Activated CD8-positive, alpha-beta memory T cell treated with anti-CD3 and anti-CD28 coated beads for 36 hours (primary cell): ENCODE data around the gene GRIN2A. TPM values are rescaled to one million over a fixed set of nuclear protein-coding genes. Genes with fewer than 3 reads are reported as not detected.

ENCODE experiments used
- CTCF ChIA-PET: fragments of 350-600 bp; sonication (Branson Sonifier 250); formaldehyde crosslinking; loops from one replicate; lab custom pipeline; 2021; ENCODE audit warnings: antibody characterized with exemption; lab: Charles Lee
- POLR2A ChIA-PET: fragments of 350-600 bp; sonication (Branson Sonifier 250); formaldehyde crosslinking; loops from one replicate; lab custom pipeline; 2021; ENCODE audit warnings: antibody characterized with exemption; lab: Charles Lee
- total RNA-seq, 2 experiments: library from RNA; stranded (reverse); gene quantifications; one replicate each; pipeline ENCODE4 v1.2.3, GENCODE V29; 2021

Gene GRIN2A
- total RNA-seq, 2 experiments from 2014 or later: not detected

DNA sequence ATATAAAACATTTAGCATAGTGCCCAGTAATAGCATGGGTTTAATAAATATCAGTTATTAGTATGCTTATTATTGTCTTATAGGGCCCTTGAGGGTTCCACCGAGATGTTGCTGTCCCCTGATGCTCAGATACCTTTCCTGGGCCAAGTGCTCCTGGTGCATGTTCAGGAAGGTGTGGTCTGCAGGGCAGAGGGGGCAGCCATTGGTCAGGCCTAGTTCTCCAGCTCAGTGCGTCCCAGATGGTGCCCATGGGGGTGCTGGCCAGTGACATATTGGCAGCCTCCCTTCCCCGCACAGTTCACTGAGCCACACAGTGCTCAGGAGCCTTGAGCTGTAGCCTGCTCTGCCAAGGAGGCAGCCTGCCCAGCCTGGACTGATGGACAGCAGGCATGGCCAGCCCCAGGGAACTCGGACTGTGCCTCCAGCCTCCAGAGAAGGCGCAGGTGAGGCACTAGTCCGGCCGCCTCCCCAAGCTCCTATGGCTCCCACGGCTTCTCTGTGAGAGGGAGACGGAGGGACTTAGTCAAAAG, 7.7 kb upstream of the GRIN2A start:
- POLR2A ChIA-PET: no interaction called here
- CTCF ChIA-PET: no interaction called here

DNA sequence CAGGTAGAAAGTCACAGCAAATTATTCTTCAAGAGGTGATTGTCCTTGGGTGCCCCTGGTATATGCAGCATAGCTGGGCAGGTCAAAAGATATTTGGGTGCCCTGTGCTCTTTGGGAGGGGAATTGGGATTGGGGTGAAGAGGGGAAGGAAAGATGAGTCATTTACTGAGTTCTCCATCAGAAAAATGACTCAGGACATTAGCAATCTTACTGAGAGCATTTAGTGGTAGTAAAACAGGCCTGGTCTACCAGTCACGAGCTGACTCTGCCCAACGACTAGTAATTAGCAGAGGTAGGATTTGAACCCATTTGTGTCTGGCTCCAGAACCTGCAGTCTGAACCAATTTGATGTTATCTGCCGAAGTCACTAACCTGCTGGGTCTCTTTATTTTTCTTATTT, 6.0 kb upstream of the GRIN2A start:
- CTCF ChIA-PET: no interaction called here

DNA sequence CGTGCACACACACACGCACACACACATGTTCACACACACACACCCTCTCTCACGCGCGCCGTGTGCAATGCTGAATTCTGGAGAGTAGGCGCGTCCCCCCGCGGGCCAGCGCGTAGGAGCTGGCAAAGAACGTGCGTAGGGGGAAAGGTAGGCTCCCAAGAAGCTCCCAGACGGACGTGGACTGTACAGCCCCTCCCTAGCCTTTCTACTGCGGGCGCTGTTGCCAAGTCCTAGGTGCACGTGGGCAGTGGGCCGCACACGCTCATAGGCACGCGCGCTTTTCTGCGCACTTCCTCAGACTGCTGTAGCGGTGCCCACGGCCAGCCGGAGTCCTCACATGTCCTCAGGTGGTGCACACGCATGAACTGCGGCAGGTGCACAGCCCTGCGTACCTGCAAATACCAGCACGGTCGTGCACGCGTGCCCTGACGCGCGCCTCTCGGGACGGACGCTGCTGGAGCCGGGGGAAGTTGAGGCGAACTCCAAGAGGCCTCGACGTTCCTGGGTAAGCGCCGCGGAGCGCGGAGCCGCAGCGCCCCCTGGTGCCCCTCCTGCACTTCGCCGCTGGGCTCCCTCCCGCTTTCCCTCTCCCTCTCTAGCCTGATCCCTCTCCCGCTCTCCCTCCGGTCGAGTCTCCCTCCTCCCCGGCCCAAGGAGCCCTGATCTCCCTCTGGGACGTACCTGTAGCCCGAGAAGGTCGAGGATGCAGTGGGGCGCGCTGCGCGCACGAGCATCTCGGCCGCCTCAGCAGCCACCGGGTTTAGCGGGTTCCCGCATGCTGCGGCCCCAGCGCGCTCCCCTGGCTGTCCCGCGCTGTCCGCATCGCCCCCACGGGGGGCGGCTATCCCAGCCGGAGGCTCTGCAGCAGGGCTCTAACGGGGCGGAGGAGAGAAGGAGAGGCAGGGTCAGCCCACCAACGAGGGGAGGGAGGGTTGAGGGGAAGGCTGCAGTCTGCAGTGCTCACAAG, 749 bp downstream of the GRIN2A start:
- ChIA-PET CTCF (no interaction called here), POLR2A (no interaction called here)

More for the DNA sequence above, 6.0 kb upstream of the GRIN2A start:
- POLR2A ChIA-PET: no interaction called here

DNA sequence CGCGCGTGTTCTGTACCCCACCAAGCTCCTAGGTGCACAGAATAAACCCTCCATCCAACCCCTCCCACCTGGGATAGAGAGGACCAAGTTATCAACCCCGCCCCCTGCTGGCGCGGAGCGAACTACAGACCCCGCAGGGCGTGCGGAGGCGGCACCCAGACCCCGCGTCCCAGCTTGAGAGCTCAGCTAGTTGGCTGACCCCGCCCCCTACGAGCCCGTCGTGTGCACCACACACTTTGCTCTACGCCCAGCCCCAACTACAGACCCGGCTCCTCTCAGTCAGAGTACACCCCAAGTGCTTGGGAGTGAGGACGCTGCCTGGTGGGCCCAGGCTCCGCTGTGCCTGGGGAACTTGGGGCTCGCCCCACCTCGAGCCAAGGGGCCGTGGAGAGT, 1.5 kb downstream of the GRIN2A start:
- CTCF ChIA-PET: no interaction called here
- POLR2A ChIA-PET: no interaction called here

DNA sequence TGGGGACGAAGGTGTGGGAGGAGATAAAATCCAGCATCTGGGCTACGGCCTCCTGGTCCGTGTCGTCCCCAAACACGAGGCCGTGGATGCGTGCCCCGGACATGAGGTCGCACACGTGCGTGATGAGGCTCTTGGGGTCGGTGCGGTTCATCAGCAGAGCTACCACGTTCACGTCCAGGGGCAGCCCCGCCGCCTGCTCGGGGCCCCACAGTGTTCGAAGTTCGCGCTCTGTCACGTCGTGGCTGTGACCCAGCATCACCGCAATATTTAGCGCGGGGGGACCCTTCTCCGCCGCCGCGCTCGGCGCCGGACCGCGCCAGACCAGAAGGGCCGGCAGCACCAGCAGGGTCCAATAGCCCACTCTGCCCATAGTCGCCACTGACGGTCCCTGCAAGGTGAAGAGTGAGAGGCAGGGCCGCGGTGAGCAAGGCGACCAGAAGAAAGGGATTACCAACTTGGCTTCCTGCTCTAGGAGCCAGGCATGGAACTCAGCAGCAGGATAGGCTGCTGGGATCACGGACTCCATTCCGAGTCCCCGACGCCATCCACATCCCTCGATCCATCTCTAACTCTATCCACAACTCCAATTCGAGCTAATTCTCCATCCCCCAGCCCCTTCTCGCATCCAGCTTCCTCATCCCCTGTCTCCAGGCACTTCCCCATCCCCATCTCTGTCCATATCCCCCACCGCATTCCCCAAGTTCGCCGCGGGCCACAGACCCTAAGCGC, 2.0 kb downstream of the GRIN2A start:
- POLR2A ChIA-PET: no interaction called here
- CTCF ChIA-PET: no interaction called here

DNA sequence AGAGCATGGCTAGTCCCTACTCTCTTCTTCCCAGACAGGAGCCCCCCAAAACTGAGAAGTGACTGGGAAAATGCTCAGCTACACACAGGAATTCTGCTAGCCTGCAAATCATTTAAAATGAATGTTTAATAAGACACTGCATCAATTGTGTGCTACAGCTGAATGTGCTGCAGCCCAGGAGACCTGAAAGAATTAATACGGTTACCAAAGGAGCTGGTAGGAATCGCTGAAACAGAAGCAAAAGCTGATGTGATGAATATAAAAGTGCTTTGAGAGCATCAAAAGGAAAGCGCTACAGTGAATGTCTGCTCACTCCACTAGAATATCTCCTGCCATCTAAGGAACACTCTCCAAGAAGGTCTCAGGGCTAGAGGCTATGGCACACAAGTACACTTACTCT, 3.7 kb downstream of the GRIN2A start:
- ChIA-PET POLR2A (no interaction called here), CTCF (no interaction called here)

DNA sequence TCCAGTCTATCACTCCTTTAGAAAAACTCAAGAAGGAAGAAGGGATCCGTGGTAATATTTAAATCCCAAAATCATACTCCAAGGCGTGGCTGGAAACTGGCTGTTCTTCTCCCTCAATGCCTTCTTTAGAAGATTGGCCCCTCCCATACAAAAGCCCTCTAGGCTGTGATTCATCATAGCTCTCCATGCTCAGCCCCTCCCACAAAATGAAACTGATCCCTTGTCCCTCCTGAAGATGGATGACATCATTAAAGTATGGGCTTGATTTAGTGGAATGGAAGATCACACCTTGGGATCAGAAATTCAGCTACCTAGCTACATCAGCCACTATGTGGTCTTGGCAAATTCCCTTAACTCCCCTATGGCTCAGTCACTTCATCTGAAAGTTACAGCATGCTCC, 4.1 kb downstream of the GRIN2A start:
- ChIA-PET POLR2A (no interaction called here), CTCF (no interaction called here)

DNA sequence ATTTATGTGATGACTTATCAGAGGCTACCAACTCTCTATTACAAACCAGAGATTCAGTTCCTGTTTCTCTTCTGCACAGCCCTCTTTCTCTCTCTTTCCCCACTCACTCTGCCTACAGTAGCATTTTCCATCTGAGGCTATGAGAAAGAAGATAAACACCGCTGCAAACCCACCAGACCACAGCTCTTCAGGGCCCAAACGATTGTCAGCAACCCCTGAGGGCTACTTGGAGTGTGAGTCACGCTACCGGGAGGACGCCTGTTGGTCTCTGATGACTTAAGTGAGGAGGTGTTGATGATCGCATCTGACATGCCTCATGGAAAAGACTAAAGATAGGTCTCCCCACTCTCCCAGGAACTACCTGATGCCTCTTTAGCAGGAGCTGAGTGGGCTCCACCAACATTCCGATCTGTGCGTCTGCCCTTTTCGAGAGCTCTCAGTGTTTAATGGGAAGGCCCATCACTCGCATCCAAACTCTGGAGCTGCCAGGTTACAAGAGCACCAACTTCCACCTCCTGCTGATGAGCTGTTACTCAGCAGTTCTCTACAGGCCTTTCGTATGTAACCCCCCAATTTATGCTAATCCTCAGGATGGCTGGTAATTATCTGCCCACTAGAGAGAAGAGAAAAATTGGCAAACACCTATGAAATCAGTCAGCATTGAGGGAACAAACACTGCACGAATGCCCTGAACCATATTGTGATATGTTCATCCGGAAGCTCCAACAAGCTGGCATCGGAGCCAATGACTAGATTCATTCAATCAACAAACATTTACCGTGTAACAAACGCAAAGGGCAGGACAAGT, 9.2 kb downstream of the GRIN2A start:
- ChIA-PET CTCF (no interaction called here), POLR2A (no interaction called here)

DNA sequence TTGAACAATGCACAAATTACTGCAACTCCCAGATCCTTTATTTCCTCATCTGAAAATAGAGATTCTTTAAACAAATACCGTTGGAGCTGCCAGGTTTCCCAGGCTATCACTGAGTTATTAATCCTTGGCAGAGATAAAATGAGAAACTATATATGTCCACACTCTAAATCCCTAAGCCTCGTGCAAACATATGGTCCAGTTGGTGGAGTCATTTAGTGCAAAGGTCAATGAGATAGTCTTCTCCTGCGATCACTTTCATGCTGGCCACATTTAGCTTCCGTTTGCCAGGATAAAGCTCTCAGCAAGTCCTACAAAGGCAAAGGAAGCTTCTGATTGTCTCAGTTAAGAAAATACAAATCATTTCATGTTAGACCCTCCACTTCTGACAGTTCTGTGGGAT, 11.0 kb downstream of the GRIN2A start:
- POLR2A ChIA-PET: no interaction called here
- CTCF ChIA-PET: no interaction called here

DNA sequence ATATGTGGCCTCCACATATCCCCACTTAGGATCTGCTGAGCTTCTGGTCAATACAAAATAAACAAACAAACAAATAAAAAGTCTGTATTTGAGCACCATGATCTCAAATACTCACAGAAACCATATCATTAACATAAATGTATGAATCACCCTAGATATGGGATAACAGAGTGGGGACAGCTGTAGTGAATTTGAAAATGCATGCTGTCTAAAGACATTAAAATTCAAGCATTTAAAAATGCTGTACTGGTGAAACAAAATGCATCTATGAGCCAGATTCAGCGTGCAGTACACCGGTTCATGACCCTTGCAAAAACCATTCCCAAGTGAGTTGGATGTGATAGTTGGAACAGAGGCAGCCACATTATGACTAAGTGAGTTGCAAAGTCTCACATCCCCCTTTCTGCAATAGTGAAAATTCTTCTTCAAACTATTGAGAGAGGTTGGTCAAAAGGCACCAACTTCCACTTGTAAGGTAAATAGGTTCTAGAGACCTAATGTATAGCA, 12.3 kb downstream of the GRIN2A start:
- ChIA-PET POLR2A (no interaction called here), CTCF (no interaction called here)

DNA sequence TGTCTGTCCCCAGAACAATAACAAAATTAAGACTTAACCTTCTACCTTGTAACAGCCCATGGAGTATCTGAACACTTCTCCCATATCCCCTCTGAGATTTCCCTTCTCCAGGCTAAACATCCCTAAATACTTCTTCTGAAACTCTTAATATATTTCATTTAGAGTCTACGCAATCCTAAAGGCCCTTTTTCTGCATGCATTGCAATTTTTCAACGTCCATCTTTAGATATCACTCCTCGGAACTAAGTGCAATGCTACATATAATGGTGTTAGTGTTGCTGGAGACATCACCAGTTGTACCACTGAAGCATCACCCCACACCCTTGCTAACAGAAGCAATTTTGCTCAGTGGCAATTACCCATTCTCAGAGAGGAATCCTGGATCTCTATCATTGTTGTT, 13.2 kb downstream of the GRIN2A start:
- ChIA-PET POLR2A (no interaction called here), CTCF (no interaction called here)

DNA sequence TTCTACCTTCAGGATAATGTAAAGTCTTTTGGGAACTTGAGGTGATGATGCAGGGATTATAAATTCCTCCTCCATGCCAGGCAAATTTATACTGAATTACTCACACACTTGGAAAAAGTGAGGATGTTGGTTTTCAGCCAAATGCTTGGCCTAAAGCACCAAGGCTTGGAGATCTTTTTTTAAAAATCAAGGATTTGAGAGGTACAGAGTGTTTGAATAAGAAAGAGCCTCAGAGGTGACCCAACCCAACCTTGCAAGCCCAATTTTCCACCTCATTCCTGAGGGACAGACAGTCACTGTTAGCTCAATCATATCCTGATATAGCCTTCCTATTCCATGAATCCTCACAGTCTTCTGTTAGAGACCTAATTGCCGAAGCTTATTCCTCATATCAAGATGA, 14.0 kb downstream of the GRIN2A start:
- CTCF ChIA-PET: no interaction called here
- POLR2A ChIA-PET: no interaction called here

DNA sequence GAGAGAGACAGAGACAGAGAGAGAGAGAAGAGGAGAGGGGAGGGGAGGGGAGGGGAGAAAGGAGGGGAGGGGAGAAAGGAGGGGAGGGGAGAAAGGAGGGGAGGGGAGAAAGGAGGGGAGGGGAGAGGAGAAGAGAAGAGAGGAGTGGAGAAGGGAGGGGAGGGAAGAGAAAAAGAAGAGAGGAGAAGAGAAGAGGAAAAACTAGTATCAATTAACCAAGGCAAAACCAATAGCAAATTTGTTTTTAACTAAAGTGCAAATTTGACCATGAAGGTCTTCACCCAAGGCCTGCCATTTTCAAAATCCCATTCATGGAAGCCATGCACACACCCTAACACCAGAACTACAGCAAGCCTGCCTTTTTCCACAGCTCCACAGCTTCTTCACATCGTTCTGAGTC, 16.6 kb downstream of the GRIN2A start:
- ChIA-PET POLR2A (no interaction called here), CTCF (no interaction called here)

DNA sequence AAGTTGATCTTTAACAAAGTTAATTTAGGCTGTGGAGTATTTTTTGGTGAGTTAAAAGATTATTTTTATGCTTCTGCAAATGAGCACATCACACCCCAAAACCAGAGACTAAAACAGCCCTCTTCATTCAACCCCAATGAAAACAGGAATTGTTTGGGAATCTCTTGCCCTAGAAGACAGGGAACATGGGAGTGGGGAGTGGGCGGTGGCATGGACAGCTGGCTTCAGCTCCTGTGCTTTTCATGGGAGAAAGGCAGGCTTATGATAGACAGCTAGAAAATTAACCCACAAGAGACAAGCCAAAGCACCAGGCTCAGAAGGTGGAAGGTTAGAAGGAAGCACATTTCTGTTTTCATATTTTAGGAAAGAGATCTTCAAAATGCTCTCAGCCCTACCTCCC, 19.2 kb downstream of the GRIN2A start:
- CTCF ChIA-PET: no interaction called here
- POLR2A ChIA-PET: no interaction called here

DNA sequence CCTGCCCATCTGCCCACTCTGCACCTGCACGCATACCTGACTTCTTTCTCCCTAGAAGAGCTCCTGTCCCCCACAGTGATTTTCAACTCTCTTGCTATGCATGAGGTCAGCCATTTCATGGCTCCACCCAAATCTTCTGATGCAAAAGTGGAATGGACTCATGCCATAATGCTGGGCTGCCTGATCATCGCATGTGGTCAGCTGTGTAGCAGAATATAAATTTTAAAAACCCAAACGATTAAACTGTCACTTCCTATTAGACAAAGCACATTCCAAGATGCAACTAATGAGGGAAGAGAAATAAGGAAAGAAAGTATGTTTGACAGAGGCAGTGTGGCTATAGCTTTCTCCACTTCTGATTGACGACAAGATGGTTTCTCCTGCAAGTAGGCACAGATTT, 26.1 kb downstream of the GRIN2A start:
- ChIA-PET CTCF (no interaction called here), POLR2A (no interaction called here)

DNA sequence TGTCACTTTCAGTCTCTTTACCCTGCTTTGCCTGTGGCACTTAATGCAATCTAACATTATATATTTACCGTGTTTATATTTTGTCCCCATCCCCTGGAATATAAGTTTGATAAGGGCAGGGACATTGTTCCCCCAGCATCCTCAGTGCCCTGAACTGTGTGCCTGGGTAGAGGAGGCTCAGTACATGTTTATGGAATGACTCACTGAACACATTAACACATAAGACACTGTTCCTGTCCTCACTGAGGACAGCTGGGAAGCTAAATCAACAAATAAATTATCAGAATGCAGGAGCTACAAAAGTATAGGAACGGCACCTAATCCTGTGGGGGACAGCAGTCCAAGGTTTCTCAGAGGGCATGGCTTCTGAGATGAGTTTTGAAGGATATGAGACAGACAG, 27.8 kb downstream of the GRIN2A start:
- CTCF ChIA-PET: no interaction called here

DNA sequence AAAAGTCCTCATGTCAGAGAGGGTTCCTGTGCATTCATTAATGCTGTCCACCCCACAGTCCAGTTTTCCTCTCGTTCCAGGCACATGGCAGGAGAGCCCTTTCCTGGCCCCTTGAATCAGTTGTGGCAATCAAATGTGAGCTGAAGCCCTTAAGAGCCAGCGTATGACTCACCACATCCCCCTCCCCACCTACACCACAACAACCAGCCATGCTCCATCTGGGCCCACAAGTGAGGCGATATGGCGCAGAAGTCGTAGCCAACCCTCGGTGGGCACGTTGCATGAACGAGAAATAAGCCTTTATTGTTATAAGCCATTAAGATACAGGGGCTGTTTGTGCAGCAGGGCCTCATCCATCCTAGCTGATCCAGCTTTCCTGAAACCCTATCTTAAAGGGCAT, 28.2 kb downstream of the GRIN2A start:
- ChIA-PET CTCF (no interaction called here), POLR2A (no interaction called here)

More for the DNA sequence above, 27.8 kb downstream of the GRIN2A start:
- POLR2A ChIA-PET: no interaction called here

DNA sequence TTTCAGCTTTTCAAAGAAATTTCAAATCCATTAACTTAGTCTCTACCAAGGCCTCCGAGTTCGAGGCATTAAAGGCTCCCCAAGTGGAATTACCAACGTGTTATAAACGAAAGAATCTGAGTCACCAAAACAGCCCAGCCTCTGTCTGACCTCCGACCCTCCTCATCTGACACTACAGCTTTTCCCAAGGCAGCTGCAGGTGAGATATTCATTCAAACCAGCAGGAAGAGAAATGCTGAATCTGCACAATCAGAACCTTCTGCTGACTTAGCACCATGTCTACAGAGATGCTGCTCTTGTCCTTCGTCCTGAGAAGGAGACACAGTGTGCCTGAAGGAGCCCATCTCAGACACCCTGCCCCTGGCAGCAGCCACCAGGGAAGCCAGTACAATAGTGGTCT, 30.5 kb downstream of the GRIN2A start:
- CTCF ChIA-PET: no interaction called here
- POLR2A ChIA-PET: no interaction called here

DNA sequence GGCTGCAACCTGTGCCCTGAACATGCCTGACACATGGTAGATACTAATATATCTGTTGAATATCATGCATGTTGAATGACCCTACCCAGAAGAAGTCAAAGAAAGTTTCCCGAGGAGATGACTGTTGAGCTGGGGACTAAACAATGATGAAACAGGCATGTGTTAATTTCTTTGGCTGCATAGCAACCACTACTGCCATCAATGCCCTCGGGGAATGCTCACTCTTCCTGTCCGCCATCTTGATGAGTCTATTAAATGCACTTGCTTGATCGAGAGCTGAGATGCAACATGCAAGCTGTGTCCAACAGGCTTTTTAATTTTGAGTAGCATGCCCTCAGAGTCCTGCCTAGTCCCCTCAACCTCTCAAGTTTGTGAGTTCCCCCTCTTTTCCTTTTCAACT, 31.3 kb downstream of the GRIN2A start:
- ChIA-PET CTCF (no interaction called here), POLR2A (no interaction called here)

DNA sequence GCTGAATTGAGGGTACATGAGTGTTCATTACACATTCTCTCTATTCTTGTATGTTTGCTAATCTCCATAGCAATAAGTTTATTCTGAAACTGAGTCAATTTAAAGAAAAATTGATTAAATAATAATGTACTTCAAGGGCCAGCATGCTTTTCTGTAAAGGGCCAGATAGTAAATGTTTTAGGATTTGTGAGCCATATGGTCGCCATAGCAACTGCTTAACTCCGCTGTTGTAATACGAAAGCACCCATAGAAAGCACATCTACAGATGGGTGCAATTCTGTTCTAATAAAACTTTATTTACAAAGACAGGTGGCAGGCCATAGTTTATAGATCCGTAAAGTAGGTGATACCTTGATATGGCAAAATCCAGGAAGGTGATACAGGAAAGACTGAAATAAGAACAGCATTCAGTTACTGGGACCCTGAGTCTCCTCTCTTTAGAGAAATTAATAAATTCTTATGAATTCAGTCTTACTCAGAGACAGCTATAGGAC, 36.6 kb downstream of the GRIN2A start:
- POLR2A ChIA-PET: no interaction called here
- CTCF ChIA-PET: no interaction called here
